ENCODE data around the gene TFF3.
"Not testable (repeated sequence)": the region's sequence is repeated elsewhere in the genome, so short reads cannot be mapped to it uniquely, and the experiment has no call there.

Gene TFF3

DNA sequence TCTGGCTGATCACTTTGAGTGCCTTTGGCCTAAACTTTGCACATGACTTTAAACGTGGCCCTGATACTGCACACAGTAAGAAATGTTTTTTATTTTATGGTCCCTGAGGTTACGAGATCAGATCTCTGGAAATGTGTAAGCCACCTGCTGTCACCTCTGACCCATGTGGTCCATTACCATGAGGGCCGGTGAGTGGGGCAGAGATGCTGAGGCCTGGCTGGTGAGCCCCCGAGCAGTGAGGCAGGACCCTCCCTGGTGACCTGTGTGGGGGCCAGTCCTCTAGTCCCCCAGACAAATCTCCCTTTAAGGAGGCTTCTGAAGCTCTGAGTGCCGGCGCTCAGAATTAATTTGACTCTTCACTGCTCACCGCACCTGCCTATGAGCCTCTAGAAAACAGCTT lies 12.4 kb downstream of the TFF3 start:
- no peak for DNase-seq

- no peak for DNase-seq
Observed at GRCh38 chr21:42302076-42302650, 13.0 kb downstream of the TFF3 start.

DNA sequence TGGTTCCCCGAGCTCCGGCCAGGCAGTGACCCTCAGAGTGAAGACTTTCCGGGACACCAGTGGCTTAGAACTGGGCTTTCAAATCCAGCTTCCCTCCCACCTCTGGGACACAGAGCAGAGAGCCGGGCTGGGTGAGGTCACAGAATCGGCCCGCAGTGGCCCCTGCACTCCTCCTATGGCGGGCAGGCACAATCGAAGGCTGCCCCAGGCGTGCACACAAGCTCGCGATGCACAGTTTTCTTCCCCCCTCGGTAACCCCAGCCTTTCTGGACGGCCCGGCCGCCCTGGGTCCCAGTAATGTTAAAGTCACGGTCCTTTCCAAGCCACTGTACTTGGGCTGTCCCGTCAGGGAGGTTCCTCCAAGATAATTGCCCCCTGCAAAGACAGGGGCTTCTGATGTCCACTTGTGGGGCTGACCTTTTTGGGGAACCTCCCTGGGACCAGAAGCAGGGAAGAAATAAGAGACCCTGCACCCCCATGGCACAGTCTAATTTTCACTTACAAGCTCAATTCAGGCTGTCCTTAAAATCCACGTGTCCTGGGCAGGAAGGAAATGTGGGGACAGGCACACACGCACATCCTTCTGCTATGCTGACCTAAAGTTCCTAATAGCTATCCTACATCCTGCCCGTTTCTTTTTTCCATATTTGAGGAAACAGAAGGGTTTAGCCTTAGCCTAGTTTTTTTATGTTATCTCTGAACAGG lies 13.7 kb downstream of the TFF3 start:
- DNase-seq: no peak

DNA sequence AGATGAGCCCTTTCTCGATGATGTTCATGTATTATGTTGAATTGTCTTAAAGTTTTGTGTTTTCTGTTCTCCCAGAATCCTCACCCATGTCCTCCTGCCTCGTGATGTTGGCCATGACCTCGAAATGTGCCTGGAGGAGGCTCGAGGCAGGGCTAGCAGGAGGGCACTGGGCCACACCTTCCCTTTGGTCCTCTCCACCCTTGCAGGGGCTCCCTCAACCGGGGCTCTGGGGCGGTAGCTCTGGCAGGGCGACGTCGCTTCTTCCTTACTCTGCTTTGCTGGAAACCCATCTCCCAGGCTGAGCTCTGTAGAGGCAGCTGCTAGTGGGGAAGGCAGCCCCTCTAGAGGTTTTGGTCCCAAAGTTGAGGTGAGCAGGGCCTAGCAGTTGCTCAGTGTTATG lies 14.3 kb downstream of the TFF3 start:
- no peak for DNase-seq

GRCh38 chr21:42300045-42300583 lies 15.1 kb downstream of the TFF3 start:
- DNase-seq: no peak

DNA sequence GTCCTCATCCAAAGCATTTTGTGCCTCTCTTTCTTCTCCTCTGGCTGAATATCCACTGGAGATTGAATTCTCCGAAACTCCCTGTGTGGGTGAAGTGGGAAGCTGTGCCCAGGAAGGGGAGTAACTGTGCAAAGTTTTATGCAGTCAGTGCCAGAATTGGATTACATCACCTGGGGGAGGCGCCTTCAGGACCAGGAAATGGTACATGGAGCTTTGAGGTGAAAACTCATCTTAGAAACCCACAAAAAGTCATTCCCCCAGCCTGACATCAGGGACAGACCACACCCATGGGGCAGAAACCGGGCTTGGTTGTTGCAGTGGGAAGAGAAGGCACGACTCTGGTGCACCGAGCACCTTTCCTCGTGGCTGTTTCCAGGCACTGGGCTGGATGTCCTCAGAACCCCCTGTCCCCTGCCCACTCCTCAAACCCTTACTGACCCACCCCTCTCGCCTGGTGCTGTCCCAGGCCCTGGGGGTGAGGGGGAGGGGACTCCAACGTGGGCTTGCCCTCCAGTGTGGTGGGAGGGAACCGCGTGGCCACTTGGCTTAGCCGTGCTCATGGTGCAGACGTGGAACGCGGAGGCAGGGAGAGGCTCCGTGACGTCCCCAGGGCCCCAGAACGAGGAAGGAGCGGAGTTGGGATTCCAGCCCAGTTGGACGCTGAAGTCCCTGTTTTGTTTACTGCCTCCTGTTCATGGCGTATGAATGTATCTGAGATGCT lies 15.7 kb downstream of the TFF3 start:
- no peak for DNase-seq

DNA sequence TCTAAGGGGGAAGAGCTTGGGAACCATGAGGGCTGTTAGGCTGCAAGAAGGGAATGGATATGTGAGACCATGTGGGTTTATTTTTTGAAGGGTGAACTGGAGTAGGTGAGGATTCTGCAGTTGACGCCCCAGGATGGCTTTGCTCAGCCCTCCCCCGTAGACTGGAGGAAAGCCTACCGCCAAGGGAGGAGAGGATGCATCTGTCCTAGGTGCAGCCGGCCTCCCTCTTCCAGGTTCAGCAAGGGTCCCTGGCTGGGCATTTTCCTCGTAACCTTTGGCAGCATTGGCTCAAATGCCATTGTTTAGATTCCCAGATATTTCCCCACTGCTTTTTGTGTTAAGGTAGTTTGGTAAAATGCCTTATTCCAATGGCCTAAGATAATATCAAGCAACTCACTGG lies 16.6 kb downstream of the TFF3 start:
- DNase-seq: no peak

GRCh38 chr21:42298237-42298636 lies 17.0 kb downstream of the TFF3 start:
- DNase-seq: no peak

GRCh38 chr21:42297377-42297776 lies 17.8 kb downstream of the TFF3 start:
- DNase-seq: no peak

- DNase-seq: no peak
Observed at GRCh38 chr21:42296501-42296900, 18.7 kb downstream of the TFF3 start.

DNA sequence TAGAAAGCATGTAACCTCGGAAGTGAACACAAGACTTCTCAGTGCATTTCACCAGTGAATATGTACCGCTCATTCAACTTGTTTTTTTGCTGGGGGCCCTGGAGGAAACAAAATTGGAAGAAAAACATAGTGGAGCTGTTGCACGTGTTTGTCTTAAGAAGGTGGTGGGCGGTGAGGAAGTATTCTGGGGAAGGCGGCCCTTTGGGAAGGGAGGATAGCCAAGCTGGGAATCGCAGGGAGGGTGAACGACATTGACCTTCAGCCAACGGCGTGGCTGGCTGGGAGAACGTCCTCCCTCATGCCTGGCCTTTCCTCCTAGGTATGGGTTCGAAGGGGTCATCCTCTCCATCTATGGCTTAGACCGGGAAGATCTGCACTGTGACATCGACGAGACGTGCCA lies 19.4 kb downstream of the TFF3 start:
- no peak for DNase-seq

DNA sequence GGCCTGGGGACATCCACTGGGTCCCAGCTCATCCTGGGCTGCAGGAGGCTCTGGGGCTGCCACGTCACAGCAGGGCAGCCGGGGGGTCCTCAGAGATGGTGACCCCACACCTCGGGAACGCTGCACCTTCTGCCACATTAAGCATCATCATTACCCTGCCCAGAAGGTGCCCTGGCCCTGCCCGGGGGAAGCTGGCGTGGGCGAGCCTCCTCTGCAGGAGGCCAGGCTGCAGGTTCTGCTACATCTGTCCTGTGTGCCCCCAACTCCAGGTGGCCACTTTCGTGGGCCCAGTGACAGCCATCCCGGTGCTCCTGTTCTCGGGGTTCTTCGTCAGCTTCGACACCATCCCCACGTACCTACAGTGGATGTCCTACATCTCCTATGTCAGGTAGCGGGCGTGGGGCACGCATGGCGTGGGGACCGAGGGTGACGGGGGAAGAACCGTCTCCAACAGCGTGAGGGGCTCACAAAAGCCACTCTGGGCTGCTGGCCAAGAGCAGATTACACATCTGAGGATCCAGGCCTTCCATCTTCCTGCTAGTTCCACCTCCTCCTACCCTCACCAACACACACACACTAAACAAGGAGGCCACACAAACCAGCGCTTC lies 20.8 kb downstream of the TFF3 start:
- DNase-seq: no peak

GRCh38 chr21:42293649-42294272 lies 21.4 kb downstream of the TFF3 start:
- no peak for DNase-seq

DNA sequence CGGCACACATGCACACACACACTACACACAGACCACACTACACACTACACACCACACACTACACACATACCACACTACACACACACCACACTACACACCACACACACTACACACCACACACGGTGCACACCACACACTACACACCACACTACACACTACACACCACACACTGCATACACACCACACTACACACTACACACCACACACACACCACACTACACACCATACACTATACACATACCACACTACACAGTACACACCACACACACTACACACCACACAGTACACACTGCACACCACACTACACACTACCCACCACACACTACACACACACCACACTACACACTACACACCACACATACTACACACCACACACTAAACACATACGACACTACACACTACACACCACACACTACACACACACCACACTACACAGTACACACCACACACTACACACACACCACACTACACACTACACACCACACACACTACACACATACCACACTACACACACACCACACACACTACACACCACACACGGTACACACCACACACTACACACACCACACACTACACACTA lies 22.6 kb downstream of the TFF3 start:
- not testable (repeated sequence) for DNase-seq

DNA sequence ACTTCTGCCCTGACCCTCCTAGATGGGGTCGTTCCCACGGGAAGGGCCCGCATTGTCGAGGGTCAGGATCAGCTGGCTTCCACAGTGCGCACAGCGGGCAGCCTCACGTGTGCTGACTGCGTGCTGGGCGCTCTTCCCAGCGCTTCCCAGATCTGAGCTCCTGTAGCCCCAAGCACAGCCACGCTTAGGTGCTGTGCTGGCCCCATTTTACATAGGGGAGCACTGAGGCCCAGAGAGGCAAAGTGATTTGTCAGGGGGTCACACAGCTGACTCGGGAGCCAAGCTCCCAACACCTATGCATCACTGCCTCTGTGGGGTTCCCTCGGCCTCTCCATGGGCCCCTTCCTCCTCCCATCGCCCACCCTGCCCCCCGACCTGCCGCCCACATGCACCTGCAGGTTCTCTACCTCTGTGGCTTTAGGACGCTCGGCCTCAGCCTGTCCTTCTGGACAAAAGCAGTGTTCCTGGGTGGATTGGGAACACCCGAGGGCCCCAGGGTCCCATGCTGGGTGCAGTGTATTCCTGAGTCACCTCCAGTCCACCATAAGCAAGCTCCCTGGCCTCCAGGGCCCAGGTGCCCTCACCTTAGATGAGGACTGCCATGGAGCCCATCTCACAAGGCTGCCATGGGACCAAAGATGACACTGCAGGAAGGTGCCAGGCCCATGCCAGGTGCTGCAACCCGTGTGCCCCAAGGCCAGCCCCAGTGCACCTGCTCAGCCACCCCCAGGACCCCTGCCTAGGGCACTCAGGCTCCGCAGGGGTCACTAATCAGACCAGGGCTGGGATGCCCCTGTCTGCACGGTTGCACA lies 23.3 kb downstream of the TFF3 start:
- no peak for DNase-seq

DNA sequence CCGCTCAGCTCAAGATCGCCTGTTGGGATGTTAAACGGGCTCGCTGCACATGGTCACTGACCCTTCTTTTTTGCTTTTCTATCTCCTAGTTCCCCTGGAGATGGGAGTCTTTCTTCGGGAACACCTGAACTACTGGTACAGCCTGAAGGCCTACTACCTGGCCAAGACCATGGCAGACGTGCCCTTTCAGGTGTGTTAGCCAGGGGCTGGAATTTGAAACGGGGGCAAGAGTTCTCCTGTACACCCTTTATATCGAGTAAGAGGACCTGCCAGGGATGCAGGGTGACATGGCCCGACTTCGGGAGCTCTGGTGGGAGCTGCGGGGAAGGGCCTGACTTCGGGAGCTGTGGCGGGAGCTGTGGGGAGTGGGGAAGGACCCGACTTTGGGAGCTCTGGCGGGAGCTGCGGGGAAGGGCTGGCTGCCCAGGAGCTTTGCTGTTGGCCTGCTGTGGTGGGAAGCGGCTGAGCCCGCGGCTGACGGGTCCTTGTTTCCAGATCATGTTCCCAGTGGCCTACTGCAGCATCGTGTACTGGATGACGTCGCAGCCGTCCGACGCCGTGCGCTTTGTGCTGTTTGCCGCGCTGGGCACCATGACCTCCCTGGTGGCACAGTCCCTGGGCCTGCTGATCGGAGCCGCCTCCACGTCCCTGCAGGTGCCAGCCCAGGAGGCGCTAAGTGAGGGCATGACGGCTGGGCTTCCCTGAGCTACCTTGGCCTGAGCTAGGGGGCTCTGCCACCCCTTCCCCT lies 24.0 kb downstream of the TFF3 start:
- DNase-seq: no peak

- no peak for DNase-seq
Observed at GRCh38 chr21:42290505-42290904, 24.7 kb downstream of the TFF3 start.

- DNase-seq: no peak
Observed at GRCh38 chr21:42289926-42290325, 25.3 kb downstream of the TFF3 start.

- no peak for DNase-seq
Observed at GRCh38 chr21:42288962-42289361, 26.2 kb downstream of the TFF3 start.

DNA sequence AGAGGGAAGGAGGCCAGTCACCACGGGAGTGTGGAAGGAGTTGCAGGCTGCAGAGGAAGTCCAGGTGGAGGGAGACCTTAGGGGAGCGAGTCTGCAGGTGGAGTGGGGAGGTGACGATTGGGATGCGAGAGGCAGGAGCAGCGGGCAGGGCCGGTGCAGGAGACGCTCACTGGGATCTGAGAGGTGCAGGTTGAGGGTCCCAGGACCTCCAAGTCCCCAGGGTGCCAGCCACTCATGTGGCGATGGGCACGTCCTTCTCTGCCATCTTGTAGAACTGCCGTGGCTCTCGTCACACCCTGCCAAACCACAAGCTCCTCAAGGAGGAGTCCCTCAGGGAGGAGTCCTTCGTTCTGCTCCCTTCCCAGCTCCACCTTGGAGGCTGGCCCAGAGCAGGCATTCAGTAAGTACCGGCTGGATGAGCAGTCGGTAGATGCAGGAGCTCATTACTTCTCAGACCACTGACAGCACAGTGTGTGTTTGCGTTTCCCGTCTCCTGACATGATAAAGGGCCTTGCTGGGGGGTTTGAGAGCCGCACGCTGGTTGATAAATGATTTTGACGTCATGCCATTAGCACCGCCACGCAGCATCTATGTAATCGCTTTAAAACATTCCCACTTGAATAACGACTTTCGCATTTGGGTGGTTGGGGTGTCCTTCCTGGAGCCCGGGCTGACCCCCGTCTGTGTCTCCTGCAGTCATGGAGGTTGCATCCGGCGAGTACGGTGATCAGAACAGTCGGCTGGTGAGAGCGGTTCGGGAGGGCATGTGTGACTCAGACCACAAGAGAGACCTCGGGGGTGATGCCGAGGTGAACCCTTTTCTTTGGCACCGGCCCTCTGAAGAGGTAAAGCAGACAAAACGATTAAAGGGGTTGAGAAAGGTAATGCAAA lies 27.8 kb downstream of the TFF3 start:
- DNase-seq: no peak

All from activated CD4-positive, alpha-beta T cell treated with anti-CD3 and anti-CD28 coated beads for 4 hours (primary cell).